Activated B cell treated with CpG ODN at 0.5 μM for 24 hours (primary cell): ENCODE data around the gene CD300LF. TPM values are rescaled to one million over a fixed set of nuclear protein-coding genes. Genes with fewer than 3 reads are reported as not detected.

Experiments used
- ATAC-seq: fragments of 200-7000 bp; cut with Tn5 transposase; one replicate; pipeline ENCODE4 v1.10.0; 2021; ENCODE audit warnings: low read depth, mild to moderate bottlenecking, moderate library complexity
- CTCF ChIA-PET: fragments of 350-600 bp; sonication (Branson Sonifier 250); formaldehyde crosslinking; loops from one replicate; lab custom pipeline; 2021; ENCODE audit warnings: antibody characterized with exemption; lab: Charles Lee
- POLR2A ChIA-PET: fragments of 350-600 bp; sonication (Branson Sonifier 250); formaldehyde crosslinking; loops from one replicate; lab custom pipeline; 2021; ENCODE audit warnings: antibody characterized with exemption; lab: Charles Lee
- DNase-seq: peaks from one replicate; pipeline ENCODE4 v3.0.0; 2022
- H3K27ac Mint-ChIP-seq: one replicate; pipeline ENCODE4 v1.8.0; 2020; ENCODE audit warnings: mixed read lengths
- H3K27me3 Mint-ChIP-seq: one replicate; pipeline ENCODE4 v1.8.0; 2021; ENCODE audit warnings: mixed read lengths
- H3K36me3 Mint-ChIP-seq: one replicate; pipeline ENCODE4 v1.8.0; 2021; ENCODE audit warnings: low read depth, mixed read lengths
- H3K4me1 Mint-ChIP-seq: one replicate; pipeline ENCODE4 v1.8.0; 2021; ENCODE audit warnings: mixed read lengths
- H3K4me3 Mint-ChIP-seq: one replicate; pipeline ENCODE4 v1.8.0; 2020; ENCODE audit warnings: mild to moderate bottlenecking, mixed read lengths
- H3K9me3 Mint-ChIP-seq: one replicate; pipeline ENCODE4 v1.8.0; 2020; ENCODE audit warnings: mixed read lengths
- CTCF ChIP-seq: fragments of 200-600 bp; IDR thresholded peaks from one replicate; pipeline ENCODE4 v1.8.0; 2022; ENCODE audit warnings: antibody characterized with exemption, mild to moderate bottlenecking
- intact Hi-C: fragments of 100-400 bp; cut with micrococcal nuclease; formaldehyde crosslinking; loops from one replicate; pipeline ENCODE4 v1.15.1; 2024
- total RNA-seq: library from RNA; stranded (reverse); gene quantifications from 2 replicates; pipeline ENCODE4 v1.2.3, GENCODE V29; 2022

Gene CD300LF
- total RNA-seq, 1 donor from 2014 or later, result 0.33 TPM

- POLR2A ChIA-PET, result no interaction called here
- peak overlapping the region; percentile 5 for H3K27ac Mint-ChIP-seq
These were observed 20.8 kb upstream of the CD300LF start for GRCh38 chr17:74733365-74734122.

GRCh38 chr17:74732042-74732867 lies 19.5 kb upstream of the CD300LF start:
- intact Hi-C loops, result loop anchor here (10.0 kb wide), 1 partner anchor 297 kb away; the partner anchor contains the start of gene GPRC5C
- DNase-seq (no peak), ATAC-seq (no peak)
- TF ChIP-seq CTCF, result no peak
- H3K9me3 Mint-ChIP-seq, result no peaks in the 10 kb centered on the region
- H3K36me3 Mint-ChIP-seq, result no peaks in the 10 kb centered on the region
- ChIA-PET POLR2A (interaction anchor here (0.7 kb wide), 1 partner anchor 526 kb away, joined by 4 read pairs; no protein-coding TSS in a partner anchor), CTCF (interaction anchor here (1.1 kb wide), 1 partner anchor 75 kb away, joined by 5 read pairs; no protein-coding TSS in a partner anchor)
- no peak overlapping the region for H3K27ac Mint-ChIP-seq
- peaks cover 20% of the 10 kb centered on the region for H3K4me1 Mint-ChIP-seq
- H3K4me3 Mint-ChIP-seq, result no peak overlapping the region
- H3K27me3 Mint-ChIP-seq, result no peaks in the 10 kb centered on the region

More at GRCh38 chr17:74733365-74734122, 20.8 kb upstream of the CD300LF start:
- Mint-ChIP-seq H3K9me3 (no peaks in the 10 kb centered on the region), H3K27me3 (no peaks in the 10 kb centered on the region), H3K36me3 (no peaks in the 10 kb centered on the region), H3K4me1 (peaks cover 32% of the 10 kb centered on the region), H3K4me3 (no peak overlapping the region)
- DNase-seq, result no peak
- no peak for ATAC-seq
- intact Hi-C loops, result loop anchor here (10.0 kb wide), 1 partner anchor 299 kb away; the partner anchor contains the start of gene GPRC5C
- no peak for TF ChIP-seq CTCF
- CTCF ChIA-PET, result no interaction called here

- Mint-ChIP-seq H3K27me3 (no peaks in the 10 kb centered on the region), H3K4me1 (peaks cover 17% of the 10 kb centered on the region), H3K4me3 (no peak overlapping the region), H3K27ac (no peak overlapping the region), H3K36me3 (no peaks in the 10 kb centered on the region), H3K9me3 (no peaks in the 10 kb centered on the region)
- intact Hi-C loops, result loop anchor here (10.0 kb wide), 1 partner anchor 296 kb away; the partner anchor contains the start of gene GPRC5C
- ChIA-PET CTCF (no interaction called here), POLR2A (interaction anchor here (0.7 kb wide), 1 partner anchor 525 kb away, joined by 4 read pairs; no protein-coding TSS in a partner anchor)
- ATAC-seq, result no peak
- no peak for DNase-seq
- no peak for TF ChIP-seq CTCF
These were observed 18.6 kb upstream of the CD300LF start for GRCh38 chr17:74731347-74731605.

- H3K27me3 Mint-ChIP-seq, result no peaks in the 10 kb centered on the region
- POLR2A ChIA-PET, result interaction anchor here (0.8 kb wide), 1 partner anchor 11 kb away, joined by 3 read pairs; no protein-coding TSS in a partner anchor
- CTCF ChIA-PET, result no interaction called here
These were observed 18.0 kb upstream of the CD300LF start for GRCh38 chr17:74730491-74731346.

More at GRCh38 chr17:74730491-74731346, 18.0 kb upstream of the CD300LF start:
- Mint-ChIP-seq H3K36me3 (no peaks in the 10 kb centered on the region), H3K4me3 (no peak overlapping the region), H3K4me1 (peaks cover 15% of the 10 kb centered on the region), H3K9me3 (no peaks in the 10 kb centered on the region), H3K27ac (no peak overlapping the region)
- intact Hi-C loops, result loop anchor here (10.0 kb wide), 1 partner anchor 296 kb away; the partner anchor contains the start of gene GPRC5C
- DNase-seq, result no peak
- ATAC-seq, result peak; percentile 73
- TF ChIP-seq CTCF, result no peak
